ENCODE measurements around the gene RHBDF1. TPM values are rescaled to one million over a fixed set of nuclear protein-coding genes. Genes with fewer than 3 reads are reported as not detected.

The RHBDF1 gene
- total and polyA plus RNA-seq, 10 donors, result 6.5 to 23.0 (median 10.6) TPM

GRCh38 chr16:96935-97381 lies 24.5 kb upstream of the RHBDF1 start:
- Histone ChIP-seq H3K9me3 (no peaks in the 10 kb centered on the region), H3K27me3 (replicated peaks in 1 of 7) (no peaks in the 10 kb centered on the region), H3K4me1 (peaks cover 3 to 28% (median 18%) of the 10 kb centered on the region in 6 donors), H3K27ac (no peak overlapping the region), H3K4me3 (no peak overlapping the region), H3K36me3 (peaks cover 0 to 65% (median 15%) of the 10 kb centered on the region in 6 donors)
- 6 to 14% (median 10%) methylated on average over 5 to 11 of the region's 11 CpGs for WGBS, 5 donors
- DNase-seq, result peak; percentile 97
- intact Hi-C loops (cut with DNase I; ENCODE audit: low total_unique reads), result loop anchor here (2.0 kb wide), 1 partner anchor 32 kb away; no protein-coding TSS in a partner anchor
- no peak for TF ChIP-seq POLR2A (IDR thresholded peaks at IDR 0.05)
- TF ChIP-seq, protein P1, sequence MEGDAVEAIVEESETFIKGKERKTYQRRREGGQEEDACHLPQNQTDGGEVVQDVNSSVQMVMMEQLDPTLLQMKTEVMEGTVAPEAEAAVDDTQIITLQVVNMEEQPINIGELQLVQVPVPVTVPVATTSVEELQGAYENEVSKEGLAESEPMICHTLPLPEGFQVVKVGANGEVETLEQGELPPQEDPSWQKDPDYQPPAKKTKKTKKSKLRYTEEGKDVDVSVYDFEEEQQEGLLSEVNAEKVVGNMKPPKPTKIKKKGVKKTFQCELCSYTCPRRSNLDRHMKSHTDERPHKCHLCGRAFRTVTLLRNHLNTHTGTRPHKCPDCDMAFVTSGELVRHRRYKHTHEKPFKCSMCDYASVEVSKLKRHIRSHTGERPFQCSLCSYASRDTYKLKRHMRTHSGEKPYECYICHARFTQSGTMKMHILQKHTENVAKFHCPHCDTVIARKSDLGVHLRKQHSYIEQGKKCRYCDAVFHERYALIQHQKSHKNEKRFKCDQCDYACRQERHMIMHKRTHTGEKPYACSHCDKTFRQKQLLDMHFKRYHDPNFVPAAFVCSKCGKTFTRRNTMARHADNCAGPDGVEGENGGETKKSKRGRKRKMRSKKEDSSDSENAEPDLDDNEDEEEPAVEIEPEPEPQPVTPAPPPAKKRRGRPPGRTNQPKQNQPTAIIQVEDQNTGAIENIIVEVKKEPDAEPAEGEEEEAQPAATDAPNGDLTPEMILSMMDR (IDR thresholded peaks at IDR 0.05 in 8 of 11, conservative IDR thresholded peaks at IDR 0.05 in 3 of 11), result peak; percentile 96 to 100 (median 99)
- TF ChIP-seq POLR2AphosphoS5 (IDR thresholded peaks at IDR 0.05), result peak; percentile 81 to 91 (median 82)

- peaks cover 3 to 20% (median 13%) of the 10 kb centered on the region in 6 donors for H3K4me1 ChIP-seq
- peaks cover 0 to 79% (median 21%) of the 10 kb centered on the region in 6 donors for H3K36me3 ChIP-seq
- no peaks in the 10 kb centered on the region for H3K9me3 ChIP-seq
- DNase-seq, result no peak
- TF ChIP-seq POLR2AphosphoS5 (IDR thresholded peaks at IDR 0.05), result no peak
- TF ChIP-seq, protein P1 (IDR thresholded peaks at IDR 0.05 in 8 of 11, conservative IDR thresholded peaks at IDR 0.05 in 3 of 11), result no peak
- TF ChIP-seq POLR2A (IDR thresholded peaks at IDR 0.05), result no peak
- WGBS, 5 donors, result 91 to 98% (median 94%) methylated on average over 5 of the region's 5 CpGs
- no peak overlapping the region for H3K4me3 ChIP-seq
- H3K27me3 ChIP-seq (replicated peaks in 1 of 7), result no peaks in the 10 kb centered on the region
- intact Hi-C loops (cut with DNase I; ENCODE audit: low total_unique reads), result no loop called here
- H3K27ac ChIP-seq, result no peak overlapping the region
Observed at GRCh38 chr16:94918-95265, 22.5 kb upstream of the RHBDF1 start.

DNA sequence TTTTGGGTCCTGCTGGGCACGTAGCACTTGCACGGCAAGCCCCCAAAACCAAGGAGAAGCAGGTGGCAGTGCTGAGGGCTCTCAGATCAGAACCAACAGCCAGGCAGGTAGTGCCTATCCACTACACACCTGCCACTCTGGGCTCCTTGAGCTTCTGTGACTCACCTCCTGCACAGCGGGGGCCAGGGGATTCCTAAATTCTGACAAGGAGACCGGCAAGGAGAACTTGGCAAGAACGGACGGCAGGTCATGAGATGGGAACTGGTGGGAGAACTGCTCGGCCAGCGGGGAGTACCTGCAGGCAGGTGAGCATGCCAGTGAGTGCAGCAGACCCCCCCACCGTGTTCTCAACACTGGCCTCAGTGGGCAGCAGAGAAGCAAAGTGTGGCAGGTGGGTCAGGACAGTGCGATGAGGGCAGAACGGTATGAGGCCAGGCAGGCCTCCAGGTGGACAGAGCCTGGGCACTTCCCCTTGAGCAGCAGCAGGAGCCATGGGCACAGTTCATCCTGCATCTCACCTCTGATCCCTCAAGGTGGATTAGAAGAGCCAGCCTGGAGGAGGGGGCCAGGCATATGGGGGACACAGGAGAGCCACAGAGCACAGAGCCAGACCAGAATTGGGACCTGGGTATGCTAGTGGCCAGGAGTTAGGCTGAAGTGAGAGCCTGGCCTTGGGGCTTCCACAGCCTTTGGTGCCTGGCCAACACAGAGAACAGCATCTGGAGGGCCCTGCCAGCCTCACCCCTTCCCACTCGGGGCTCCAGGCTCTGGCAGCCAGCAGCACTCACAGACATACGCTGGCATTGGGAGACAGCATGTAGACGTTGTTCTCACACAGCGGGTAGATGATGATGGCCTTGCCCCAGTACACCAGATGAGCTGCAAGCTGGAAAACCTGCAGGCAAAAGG lies 20.3 kb upstream of the RHBDF1 start:
- Histone ChIP-seq H3K9me3 (no peaks in the 10 kb centered on the region), H3K4me3 (no peak overlapping the region), H3K27me3 (replicated peaks in 1 of 7) (no peaks in the 10 kb centered on the region), H3K36me3 (peaks cover 0 to 82% (median 29%) of the 10 kb centered on the region in 6 donors), H3K27ac (no peak overlapping the region), H3K4me1 (peaks cover 3 to 14% (median 11%) of the 10 kb centered on the region in 6 donors)
- TF ChIP-seq POLR2A (IDR thresholded peaks at IDR 0.05) (no peak), POLR2AphosphoS5 (IDR thresholded peaks at IDR 0.05) (peak in 2 of 3 donors; percentile 11 to 46)
- TF ChIP-seq, protein P1 (IDR thresholded peaks at IDR 0.05 in 8 of 11, conservative IDR thresholded peaks at IDR 0.05 in 3 of 11), result no peak
- intact Hi-C loops (cut with DNase I; ENCODE audit: low total_unique reads), result no loop called here
- WGBS, 5 donors, result 83 to 95% (median 92%) methylated on average over 9 to 15 of the region's 15 CpGs
- DNase-seq, result no peak

DNA sequence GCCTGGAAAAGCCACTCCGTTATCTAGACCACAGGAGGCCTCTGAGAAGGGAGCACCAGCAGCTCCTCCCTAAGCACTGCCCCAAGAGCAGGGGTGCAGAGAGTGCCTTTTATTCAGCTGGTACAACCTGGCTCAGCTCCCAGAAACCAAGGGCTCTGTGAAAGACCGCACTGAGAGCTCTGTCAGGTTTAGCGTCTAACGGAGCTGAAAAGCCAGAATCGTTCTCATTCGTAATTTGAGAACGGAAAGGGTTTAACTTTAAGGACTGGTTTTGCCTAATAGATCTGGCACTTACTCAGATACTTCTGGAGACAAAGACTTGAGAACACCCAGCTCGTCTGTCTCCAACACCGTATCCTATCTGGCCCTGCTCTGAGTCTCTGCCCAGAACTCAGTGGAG lies 19.1 kb upstream of the RHBDF1 start:
- no peaks in the 10 kb centered on the region for H3K9me3 ChIP-seq
- H3K27me3 ChIP-seq (replicated peaks in 1 of 7), result no peaks in the 10 kb centered on the region
- H3K36me3 ChIP-seq, result peaks cover 0 to 91% (median 37%) of the 10 kb centered on the region in 6 donors
- intact Hi-C loops (cut with DNase I; ENCODE audit: low total_unique reads), result no loop called here
- no peak for TF ChIP-seq POLR2A (IDR thresholded peaks at IDR 0.05)
- no peak for TF ChIP-seq POLR2AphosphoS5 (IDR thresholded peaks at IDR 0.05)
- TF ChIP-seq, protein P1 (IDR thresholded peaks at IDR 0.05 in 8 of 11, conservative IDR thresholded peaks at IDR 0.05 in 3 of 11), result no peak
- 46 to 72% (median 65%) methylated on average over 9 of the region's 9 CpGs for WGBS, 5 donors
- H3K4me1 ChIP-seq, result peaks cover 0 to 9% (median under 1%) of the 10 kb centered on the region in 6 donors
- H3K4me3 ChIP-seq, result no peak overlapping the region
- no peak for DNase-seq
- no peak overlapping the region for H3K27ac ChIP-seq
